ENCODE measurements around the gene CD300LG.

- TF ChIP-seq, protein P1, sequence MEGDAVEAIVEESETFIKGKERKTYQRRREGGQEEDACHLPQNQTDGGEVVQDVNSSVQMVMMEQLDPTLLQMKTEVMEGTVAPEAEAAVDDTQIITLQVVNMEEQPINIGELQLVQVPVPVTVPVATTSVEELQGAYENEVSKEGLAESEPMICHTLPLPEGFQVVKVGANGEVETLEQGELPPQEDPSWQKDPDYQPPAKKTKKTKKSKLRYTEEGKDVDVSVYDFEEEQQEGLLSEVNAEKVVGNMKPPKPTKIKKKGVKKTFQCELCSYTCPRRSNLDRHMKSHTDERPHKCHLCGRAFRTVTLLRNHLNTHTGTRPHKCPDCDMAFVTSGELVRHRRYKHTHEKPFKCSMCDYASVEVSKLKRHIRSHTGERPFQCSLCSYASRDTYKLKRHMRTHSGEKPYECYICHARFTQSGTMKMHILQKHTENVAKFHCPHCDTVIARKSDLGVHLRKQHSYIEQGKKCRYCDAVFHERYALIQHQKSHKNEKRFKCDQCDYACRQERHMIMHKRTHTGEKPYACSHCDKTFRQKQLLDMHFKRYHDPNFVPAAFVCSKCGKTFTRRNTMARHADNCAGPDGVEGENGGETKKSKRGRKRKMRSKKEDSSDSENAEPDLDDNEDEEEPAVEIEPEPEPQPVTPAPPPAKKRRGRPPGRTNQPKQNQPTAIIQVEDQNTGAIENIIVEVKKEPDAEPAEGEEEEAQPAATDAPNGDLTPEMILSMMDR (optimal IDR thresholded peaks at IDR 0.05 in 1 of 3, IDR thresholded peaks at IDR 0.05 in 1 of 3, conservative IDR thresholded peaks at IDR 0.05 in 1 of 3; ENCODE audit: extremely low read depth in 1 of 3, insufficient read depth in 2 of 3, low read length in 3 of 3) = no peak
- no peak for TF ChIP-seq EZH2 (IDR thresholded peaks at IDR 0.05; ENCODE audit: low read length)
Measured at GRCh38 chr17:43888548-43888947, 41.6 kb downstream of the CD300LG start.
